ENCODE results near the gene ALG1.
"Not testable (repeated sequence)": the region's sequence is repeated elsewhere in the genome, so short reads cannot be mapped to it uniquely, and the experiment has no call there.

The ALG1 gene

GRCh38 chr16:5075637-5076036 lies 4.0 kb downstream of the ALG1 start:
- H3K36me3 ChIP-seq (ENCODE audit: insufficient read depth, low read length), result peaks cover 5% of the 10 kb centered on the region; the same call in 1 of the 2 replicates
- no peak for DNase-seq (ENCODE audit: low read depth, low spot score)
- TF ChIP-seq POLR2AphosphoS5 (IDR thresholded peaks at IDR 0.05; ENCODE audit: borderline replicate concordance, low read depth, low read length) (no peak), FOXP2 (optimal IDR thresholded peaks at IDR 0.05; ENCODE audit: control extremely low read depth, extremely low read length, insufficient read depth) (no peak), EZH2 (IDR thresholded peaks at IDR 0.05) (no peak)
- no peak overlapping the region for H3K4me3 ChIP-seq
- H3K9me3 ChIP-seq (ENCODE audit: low read depth, low read length), result no peaks in the 10 kb centered on the region
- H3K9ac ChIP-seq (ENCODE audit: insufficient read length), result no peak overlapping the region
- no peak overlapping the region for H3K27ac ChIP-seq

- Histone ChIP-seq H3K4me3 (no peak overlapping the region), H3K36me3 (ENCODE audit: insufficient read depth, low read length) (peaks cover 5% of the 10 kb centered on the region; the same call in 1 of the 2 replicates), H3K9ac (ENCODE audit: insufficient read length) (no peak overlapping the region), H3K27ac (no peak overlapping the region), H3K9me3 (ENCODE audit: low read depth, low read length) (no peaks in the 10 kb centered on the region)
- TF ChIP-seq POLR2AphosphoS5 (IDR thresholded peaks at IDR 0.05; ENCODE audit: borderline replicate concordance, low read depth, low read length), result no peak
- TF ChIP-seq FOXP2 (optimal IDR thresholded peaks at IDR 0.05; ENCODE audit: control extremely low read depth, extremely low read length, insufficient read depth), result no peak
- no peak for TF ChIP-seq EZH2 (IDR thresholded peaks at IDR 0.05)
- no peak for DNase-seq (ENCODE audit: low read depth, low spot score)
Observed at GRCh38 chr16:5077304-5077703, 5.7 kb downstream of the ALG1 start.

GRCh38 chr16:5078626-5079025 lies 7.0 kb downstream of the ALG1 start:
- Histone ChIP-seq H3K9me3 (ENCODE audit: low read depth, low read length) (no peaks in the 10 kb centered on the region), H3K36me3 (ENCODE audit: insufficient read depth, low read length) (peaks cover 5% of the 10 kb centered on the region; the same call in 1 of the 2 replicates), H3K4me3 (no peak overlapping the region), H3K9ac (ENCODE audit: insufficient read length) (no peak overlapping the region), H3K27ac (no peak overlapping the region)
- TF ChIP-seq EZH2 (IDR thresholded peaks at IDR 0.05) (no peak), FOXP2 (optimal IDR thresholded peaks at IDR 0.05; ENCODE audit: control extremely low read depth, extremely low read length, insufficient read depth) (no peak), POLR2AphosphoS5 (IDR thresholded peaks at IDR 0.05; ENCODE audit: borderline replicate concordance, low read depth, low read length) (no peak)
- no peak for DNase-seq (ENCODE audit: low read depth, low spot score)

GRCh38 chr16:5080461-5080860 lies 8.8 kb downstream of the ALG1 start:
- not testable (repeated sequence) for H3K4me3 ChIP-seq; H3K9ac ChIP-seq (ENCODE audit: insufficient read length); H3K36me3 ChIP-seq (ENCODE audit: insufficient read depth, low read length); H3K9me3 ChIP-seq (ENCODE audit: low read depth, low read length); DNase-seq (ENCODE audit: low read depth, low spot score); H3K27ac ChIP-seq

- H3K27ac ChIP-seq; H3K9me3 ChIP-seq (ENCODE audit: low read depth, low read length); H3K36me3 ChIP-seq (ENCODE audit: insufficient read depth, low read length); H3K4me3 ChIP-seq; H3K9ac ChIP-seq (ENCODE audit: insufficient read length); DNase-seq (ENCODE audit: low read depth, low spot score): not testable (repeated sequence)
Observed at GRCh38 chr16:5080996-5081395, 9.4 kb downstream of the ALG1 start.

- not testable (repeated sequence) for H3K36me3 ChIP-seq (ENCODE audit: insufficient read depth, low read length); H3K9me3 ChIP-seq (ENCODE audit: low read depth, low read length); DNase-seq (ENCODE audit: low read depth, low spot score); H3K27ac ChIP-seq; H3K9ac ChIP-seq (ENCODE audit: insufficient read length); H3K4me3 ChIP-seq
Observed at GRCh38 chr16:5083646-5084045, 12.0 kb downstream of the ALG1 start.

GRCh38 chr16:5084099-5084731 lies 12.6 kb downstream of the ALG1 start:
- not testable (repeated sequence) for H3K9ac ChIP-seq (ENCODE audit: insufficient read length); DNase-seq (ENCODE audit: low read depth, low spot score); H3K27ac ChIP-seq; H3K36me3 ChIP-seq (ENCODE audit: insufficient read depth, low read length); H3K4me3 ChIP-seq; H3K9me3 ChIP-seq (ENCODE audit: low read depth, low read length)

GRCh38 chr16:5084802-5085201 lies 13.2 kb downstream of the ALG1 start:
- DNase-seq (ENCODE audit: low read depth, low spot score); H3K27ac ChIP-seq; H3K36me3 ChIP-seq (ENCODE audit: insufficient read depth, low read length); H3K9ac ChIP-seq (ENCODE audit: insufficient read length); H3K9me3 ChIP-seq (ENCODE audit: low read depth, low read length); H3K4me3 ChIP-seq: not testable (repeated sequence)

GRCh38 chr16:5085716-5086115 lies 14.1 kb downstream of the ALG1 start:
- H3K9me3 ChIP-seq (ENCODE audit: low read depth, low read length); H3K9ac ChIP-seq (ENCODE audit: insufficient read length); H3K36me3 ChIP-seq (ENCODE audit: insufficient read depth, low read length); DNase-seq (ENCODE audit: low read depth, low spot score); H3K27ac ChIP-seq; H3K4me3 ChIP-seq: not testable (repeated sequence)

GRCh38 chr16:5088086-5088790 lies 16.6 kb downstream of the ALG1 start:
- not testable (repeated sequence) for DNase-seq (ENCODE audit: low read depth, low spot score); H3K9ac ChIP-seq (ENCODE audit: insufficient read length); H3K9me3 ChIP-seq (ENCODE audit: low read depth, low read length); H3K36me3 ChIP-seq (ENCODE audit: insufficient read depth, low read length); H3K27ac ChIP-seq; H3K4me3 ChIP-seq

- not testable (repeated sequence) for H3K4me3 ChIP-seq; H3K27ac ChIP-seq; H3K9me3 ChIP-seq (ENCODE audit: low read depth, low read length); DNase-seq (ENCODE audit: low read depth, low spot score); H3K36me3 ChIP-seq (ENCODE audit: insufficient read depth, low read length); H3K9ac ChIP-seq (ENCODE audit: insufficient read length)
Observed at GRCh38 chr16:5088936-5089335, 17.3 kb downstream of the ALG1 start.

GRCh38 chr16:5089911-5090555 lies 18.4 kb downstream of the ALG1 start:
- not testable (repeated sequence) for H3K36me3 ChIP-seq (ENCODE audit: insufficient read depth, low read length); H3K9me3 ChIP-seq (ENCODE audit: low read depth, low read length); DNase-seq (ENCODE audit: low read depth, low spot score); H3K9ac ChIP-seq (ENCODE audit: insufficient read length); H3K27ac ChIP-seq; H3K4me3 ChIP-seq

- H3K4me3 ChIP-seq; H3K27ac ChIP-seq; H3K9me3 ChIP-seq (ENCODE audit: low read depth, low read length); H3K9ac ChIP-seq (ENCODE audit: insufficient read length); DNase-seq (ENCODE audit: low read depth, low spot score); H3K36me3 ChIP-seq (ENCODE audit: insufficient read depth, low read length): not testable (repeated sequence)
Observed at GRCh38 chr16:5090592-5090991, 18.9 kb downstream of the ALG1 start.

Measured in SK-N-MC (cell line).